Panc1 (cell line): ENCODE data around the gene LMO4. TPM values are rescaled to one million over a fixed set of nuclear protein-coding genes. Genes with fewer than 3 reads are reported as not detected.

Source experiments
- ATAC-seq: fragments of 200-7000 bp; cut with Tn5 transposase; 2 replicates; pipeline ENCODE4 v1.9.1; 2020; ENCODE audit warnings: mild to moderate bottlenecking, moderate library complexity
- BruUV-seq: library from RNA; stranded (reverse); fragments of 400-500 nt; replicated peaks from 2 replicates; lab custom pipeline; 2021; lab: Mats Ljungman, UMichigan
- CTCF ChIA-PET: fragments of 300-600 bp; sonication (Branson Sonifier 250); formaldehyde crosslinking; loops from one replicate; lab custom pipeline; 2022; ENCODE audit warnings: antibody characterized with exemption; lab: Charles Lee
- POLR2A ChIA-PET: fragments of 300-600 bp; sonication (Branson Sonifier 250); formaldehyde crosslinking; loops from one replicate; lab custom pipeline; 2022; ENCODE audit warnings: antibody characterized with exemption; lab: Charles Lee
- DNase-seq: peaks from one replicate; pipeline ENCODE4 v3.0.0-alpha.2; 2010; ENCODE audit warnings: low read depth, low spot score
- H3K27ac ChIP-seq: 2 replicates; pipeline ENCODE4 v1.5.1; 2011; ENCODE audit warnings: mild to moderate bottlenecking, low read length, inconsistent platforms
- H3K27me3 ChIP-seq: fragments of 200-500 bp; sonication (Bioruptor generic); 2 replicates; pipeline ENCODE4 v1.6.0; 2014; ENCODE audit warnings: low read length, inconsistent platforms; ENCODE audit not compliant: control insufficient read depth, insufficient read depth
- H3K36me3 ChIP-seq: fragments of 200-500 bp; sonication (Bioruptor generic); 2 replicates; pipeline ENCODE4 v1.5.1; 2014; ENCODE audit warnings: inconsistent platforms, mild to moderate bottlenecking, low read length, moderate library complexity; ENCODE audit not compliant: control insufficient read depth, insufficient read depth
- H3K4me1 ChIP-seq: 2 replicates; pipeline ENCODE4 v1.5.1; 2011; ENCODE audit warnings: inconsistent platforms, mild to moderate bottlenecking, low read length, moderate library complexity; ENCODE audit not compliant: control insufficient read depth, insufficient read depth
- H3K4me3 ChIP-seq, 2 experiments: 2 replicates each; pipeline ENCODE4 v1.5.1; 2011 to 2012; ENCODE audit warnings: low read depth in 2 of 2, low read length in 2 of 2, mild to moderate bottlenecking in 2 of 2, inconsistent platforms in 1 of 2, moderate library complexity in 1 of 2
- H3K9me3 ChIP-seq: fragments of 200-500 bp; sonication (Bioruptor generic); 2 replicates; pipeline ENCODE4 v1.5.1; 2014; ENCODE audit warnings: low read depth, mild to moderate bottlenecking, inconsistent platforms, low read length, moderate library complexity; ENCODE audit not compliant: control insufficient read depth, insufficient read depth
- POLR2AphosphoS5 ChIP-seq: IDR thresholded peaks from 2 replicates; pipeline ENCODE4 v1.6.1; 2012; ENCODE audit warnings: mild to moderate bottlenecking, low read depth, low read length, moderate library complexity
- SIN3A ChIP-seq: IDR thresholded peaks from 2 replicates; pipeline ENCODE4 v1.6.1; 2012; ENCODE audit warnings: low read depth, mild to moderate bottlenecking, low read length, moderate library complexity, borderline replicate concordance; ENCODE audit not compliant: insufficient read depth
- TCF7L2 ChIP-seq: IDR thresholded peaks from 2 replicates; pipeline ENCODE4 v1.6.1; 2011; ENCODE audit warnings: mild to moderate bottlenecking, low read depth, low read length, inconsistent platforms
- in situ Hi-C: cut with HindIII; loops from 2 replicates; pipeline ENCODE4 v1.10.0; 2016; ENCODE audit warnings: low sequenced_read_pairs, low pct_unique_long_range_greater_than_20kb
- intact Hi-C: fragments of 100-400 bp; cut with micrococcal nuclease; formaldehyde crosslinking; loops from one replicate; pipeline ENCODE4 v1.10.0; 2022; ENCODE audit not compliant: unreplicated experiment
- total RNA-seq: library from RNA; stranded (reverse); gene quantifications from one replicate; pipeline ENCODE4 v1.2.1, GENCODE V29; 2021; ENCODE audit not compliant: unreplicated experiment
- TF ChIP-seq, protein P1 (sequence below), 2 experiments: IDR thresholded peaks; 2 replicates each; pipeline ENCODE4 v1.6.1; 2011 to 2012; ENCODE audit warnings: low read depth in 2 of 2, control low read depth in 1 of 2, low read length in 1 of 2, mild to moderate bottlenecking in 1 of 2, moderate library complexity in 1 of 2; ENCODE audit not compliant: insufficient read depth in 1 of 2
- TF ChIP-seq, protein P2 (sequence below): fragments of 450-650 bp; IDR thresholded peaks from 2 replicates; pipeline ENCODE4 v1.5.1; 2017; ENCODE audit warnings: mild to moderate bottlenecking

LMO4 gene
- total RNA-seq, 1 experiment from 2014 or later: 38.3 TPM

DNA sequence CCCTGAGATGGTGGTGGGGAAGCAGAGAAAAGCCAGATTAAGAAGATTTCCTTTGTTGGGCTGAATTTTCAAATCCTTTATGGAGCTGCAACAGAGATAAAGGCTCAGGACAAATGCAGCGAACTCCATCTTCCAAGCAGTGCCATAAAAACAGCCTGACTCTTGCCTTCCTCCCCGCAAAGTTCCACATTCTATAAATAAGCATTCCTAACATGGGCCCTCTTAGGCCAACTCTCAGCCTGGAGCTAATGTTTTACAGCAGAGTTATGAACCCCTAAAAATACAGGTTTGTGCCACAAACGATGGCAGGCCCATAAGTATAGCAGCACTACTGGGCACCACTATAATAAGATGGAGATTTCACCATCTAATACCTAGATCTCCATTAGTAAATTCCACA, 27.2 kb downstream of the LMO4 start:
- POLR2A ChIA-PET: no interaction called here
- in situ Hi-C loops: no loop called here
- intact Hi-C loops: no loop called here
- H3K27ac ChIP-seq: no peak overlapping the region
- H3K36me3 ChIP-seq: no peaks in the 10 kb centered on the region
- ATAC-seq (no peak), DNase-seq (no peak)
- TF ChIP-seq, protein P1, sequence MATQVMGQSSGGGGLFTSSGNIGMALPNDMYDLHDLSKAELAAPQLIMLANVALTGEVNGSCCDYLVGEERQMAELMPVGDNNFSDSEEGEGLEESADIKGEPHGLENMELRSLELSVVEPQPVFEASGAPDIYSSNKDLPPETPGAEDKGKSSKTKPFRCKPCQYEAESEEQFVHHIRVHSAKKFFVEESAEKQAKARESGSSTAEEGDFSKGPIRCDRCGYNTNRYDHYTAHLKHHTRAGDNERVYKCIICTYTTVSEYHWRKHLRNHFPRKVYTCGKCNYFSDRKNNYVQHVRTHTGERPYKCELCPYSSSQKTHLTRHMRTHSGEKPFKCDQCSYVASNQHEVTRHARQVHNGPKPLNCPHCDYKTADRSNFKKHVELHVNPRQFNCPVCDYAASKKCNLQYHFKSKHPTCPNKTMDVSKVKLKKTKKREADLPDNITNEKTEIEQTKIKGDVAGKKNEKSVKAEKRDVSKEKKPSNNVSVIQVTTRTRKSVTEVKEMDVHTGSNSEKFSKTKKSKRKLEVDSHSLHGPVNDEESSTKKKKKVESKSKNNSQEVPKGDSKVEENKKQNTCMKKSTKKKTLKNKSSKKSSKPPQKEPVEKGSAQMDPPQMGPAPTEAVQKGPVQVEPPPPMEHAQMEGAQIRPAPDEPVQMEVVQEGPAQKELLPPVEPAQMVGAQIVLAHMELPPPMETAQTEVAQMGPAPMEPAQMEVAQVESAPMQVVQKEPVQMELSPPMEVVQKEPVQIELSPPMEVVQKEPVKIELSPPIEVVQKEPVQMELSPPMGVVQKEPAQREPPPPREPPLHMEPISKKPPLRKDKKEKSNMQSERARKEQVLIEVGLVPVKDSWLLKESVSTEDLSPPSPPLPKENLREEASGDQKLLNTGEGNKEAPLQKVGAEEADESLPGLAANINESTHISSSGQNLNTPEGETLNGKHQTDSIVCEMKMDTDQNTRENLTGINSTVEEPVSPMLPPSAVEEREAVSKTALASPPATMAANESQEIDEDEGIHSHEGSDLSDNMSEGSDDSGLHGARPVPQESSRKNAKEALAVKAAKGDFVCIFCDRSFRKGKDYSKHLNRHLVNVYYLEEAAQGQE (IDR thresholded peaks at IDR 0.05; ENCODE audit: insufficient read depth in 1 of 2, low read depth in 2 of 2, low read length in 1 of 2): no peak
- TF ChIP-seq TCF7L2 (no peak), SIN3A (no peak), POLR2AphosphoS5 (no peak)
- TF ChIP-seq, protein P2, sequence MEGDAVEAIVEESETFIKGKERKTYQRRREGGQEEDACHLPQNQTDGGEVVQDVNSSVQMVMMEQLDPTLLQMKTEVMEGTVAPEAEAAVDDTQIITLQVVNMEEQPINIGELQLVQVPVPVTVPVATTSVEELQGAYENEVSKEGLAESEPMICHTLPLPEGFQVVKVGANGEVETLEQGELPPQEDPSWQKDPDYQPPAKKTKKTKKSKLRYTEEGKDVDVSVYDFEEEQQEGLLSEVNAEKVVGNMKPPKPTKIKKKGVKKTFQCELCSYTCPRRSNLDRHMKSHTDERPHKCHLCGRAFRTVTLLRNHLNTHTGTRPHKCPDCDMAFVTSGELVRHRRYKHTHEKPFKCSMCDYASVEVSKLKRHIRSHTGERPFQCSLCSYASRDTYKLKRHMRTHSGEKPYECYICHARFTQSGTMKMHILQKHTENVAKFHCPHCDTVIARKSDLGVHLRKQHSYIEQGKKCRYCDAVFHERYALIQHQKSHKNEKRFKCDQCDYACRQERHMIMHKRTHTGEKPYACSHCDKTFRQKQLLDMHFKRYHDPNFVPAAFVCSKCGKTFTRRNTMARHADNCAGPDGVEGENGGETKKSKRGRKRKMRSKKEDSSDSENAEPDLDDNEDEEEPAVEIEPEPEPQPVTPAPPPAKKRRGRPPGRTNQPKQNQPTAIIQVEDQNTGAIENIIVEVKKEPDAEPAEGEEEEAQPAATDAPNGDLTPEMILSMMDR: no peak
- H3K9me3 ChIP-seq: no peaks in the 10 kb centered on the region
- no peaks in the 10 kb centered on the region for H3K27me3 ChIP-seq
- no peak overlapping the region for H3K4me3 ChIP-seq
- no peaks in the 10 kb centered on the region for H3K4me1 ChIP-seq
- CTCF ChIA-PET: no interaction called here
- BruUV-seq: no TSS peak

DNA sequence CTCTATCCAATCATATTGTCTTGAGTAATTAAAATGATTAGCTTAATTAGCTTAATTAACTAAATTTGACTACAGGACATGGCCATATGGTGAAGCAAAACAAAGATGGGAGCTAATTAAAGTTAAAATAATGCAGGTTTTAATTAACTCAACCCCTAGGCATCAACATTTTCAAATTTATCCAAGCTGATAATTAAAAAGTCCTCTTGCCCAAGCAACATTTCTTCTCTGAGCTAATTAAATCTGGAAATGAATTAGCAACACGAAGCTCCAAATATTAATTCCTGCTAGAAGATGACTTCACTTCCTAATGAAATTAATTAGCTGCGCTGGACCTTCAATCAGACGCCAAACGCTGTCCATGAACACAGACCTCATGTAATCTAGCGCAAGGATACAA, 27.9 kb downstream of the LMO4 start:
- no peaks in the 10 kb centered on the region for H3K4me1 ChIP-seq
- ChIA-PET CTCF (no interaction called here), POLR2A (no interaction called here)
- TF ChIP-seq TCF7L2 (no peak), SIN3A (no peak), POLR2AphosphoS5 (no peak)
- TF ChIP-seq, protein P1 (IDR thresholded peaks at IDR 0.05; ENCODE audit: insufficient read depth in 1 of 2, low read depth in 2 of 2, low read length in 1 of 2): no peak
- TF ChIP-seq, protein P2: no peak
- ATAC-seq (no peak), DNase-seq (no peak)
- no peak overlapping the region for H3K27ac ChIP-seq
- intact Hi-C loops: no loop called here
- H3K36me3 ChIP-seq: no peaks in the 10 kb centered on the region
- no TSS peak for BruUV-seq
- H3K9me3 ChIP-seq: no peaks in the 10 kb centered on the region
- no peaks in the 10 kb centered on the region for H3K27me3 ChIP-seq
- in situ Hi-C loops: no loop called here
- H3K4me3 ChIP-seq: no peak overlapping the region
